ENCODE measurements around the gene FEZ2. TPM values are rescaled to one million over a fixed set of nuclear protein-coding genes. Genes with fewer than 3 reads are reported as not detected.
A peak's percentile ranks its signal among the peaks of the same experiment; 100 is the strongest.
"Not testable (repeated sequence)": the region's sequence is repeated elsewhere in the genome, so short reads cannot be mapped to it uniquely, and the experiment has no call there.

The FEZ2 gene
- total RNA-seq, 1 donor from 2014 or later: 50.5 TPM

DNA sequence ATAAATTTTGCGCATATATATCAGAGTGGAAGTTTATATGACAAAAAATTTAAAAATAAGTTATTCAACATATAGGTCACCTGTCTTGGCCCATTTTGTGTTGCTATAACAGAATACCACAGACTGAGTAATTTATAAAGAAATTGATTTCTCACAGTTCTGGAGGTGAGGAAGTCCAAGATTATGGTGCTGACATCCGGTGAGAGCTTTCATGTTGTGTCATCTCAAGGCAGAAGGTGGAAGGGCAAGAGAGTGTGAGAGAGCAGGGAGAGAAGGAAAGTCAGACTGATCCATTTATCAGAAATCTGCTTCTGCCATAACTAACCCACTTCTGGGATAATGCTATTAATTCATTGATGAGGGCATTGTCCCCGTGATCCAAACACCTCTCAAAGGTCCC is 9.0 kb upstream of the FEZ2 start:
- DNase-seq (ENCODE audit: extremely low spot score, unreplicated experiment): no peak
- H3K36me3 Mint-ChIP-seq (ENCODE audit: unreplicated experiment): no peaks in the 10 kb centered on the region
- H3K9me3 Mint-ChIP-seq (ENCODE audit: unreplicated experiment): no peaks in the 10 kb centered on the region
- no peak overlapping the region for H3K4me3 Mint-ChIP-seq (ENCODE audit: unreplicated experiment)
- no peak for TF ChIP-seq CTCF (IDR thresholded peaks at IDR 0.05)
- no peak overlapping the region for H3K27ac Mint-ChIP-seq (ENCODE audit: unreplicated experiment)
- H3K4me1 Mint-ChIP-seq (ENCODE audit: unreplicated experiment): peaks cover 4% of the 10 kb centered on the region
- H3K27me3 Mint-ChIP-seq (ENCODE audit: unreplicated experiment): no peaks in the 10 kb centered on the region

DNA sequence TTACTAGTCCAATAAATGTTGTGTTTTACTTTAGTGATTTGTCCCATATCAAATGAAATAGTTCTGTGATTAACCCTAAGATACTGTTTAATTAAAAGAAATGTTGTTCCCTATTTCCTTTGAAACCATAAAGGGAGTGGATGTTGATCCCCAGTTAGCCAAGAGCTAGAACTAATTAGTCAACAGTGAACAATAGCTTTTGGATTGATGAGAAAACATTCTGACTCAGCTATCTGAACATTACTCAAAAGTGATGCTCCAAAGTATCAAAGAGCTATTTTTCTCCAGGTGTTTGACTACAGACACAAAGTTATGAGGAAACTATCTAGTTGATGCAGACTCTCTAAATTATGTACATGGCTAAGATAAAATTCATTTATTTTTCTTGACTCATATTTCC is 7.3 kb upstream of the FEZ2 start:
- no peaks in the 10 kb centered on the region for H3K4me1 Mint-ChIP-seq (ENCODE audit: unreplicated experiment)
- TF ChIP-seq CTCF (IDR thresholded peaks at IDR 0.05): no peak
- H3K36me3 Mint-ChIP-seq (ENCODE audit: unreplicated experiment): no peaks in the 10 kb centered on the region

DNA sequence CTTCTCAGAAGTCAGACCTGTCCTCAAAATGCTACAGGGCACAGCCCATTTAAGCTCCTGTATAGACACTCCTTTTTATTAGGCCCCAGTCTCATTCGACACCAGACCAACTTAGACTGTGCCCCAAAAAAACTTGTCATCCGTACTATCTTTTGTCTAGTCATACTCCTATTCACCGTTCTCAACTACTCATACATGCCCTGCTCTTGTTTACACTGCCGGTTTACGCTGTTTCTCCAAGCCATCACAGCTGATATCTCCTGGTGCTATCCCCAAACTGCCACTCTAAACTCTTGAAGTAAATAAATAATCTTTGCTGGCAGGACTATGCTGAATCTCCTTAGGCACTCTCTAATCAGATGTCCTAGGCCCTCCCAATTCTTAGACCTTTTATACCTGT is 5.7 kb upstream of the FEZ2 start:
- not testable (repeated sequence) for H3K9me3 Mint-ChIP-seq (ENCODE audit: unreplicated experiment); H3K27me3 Mint-ChIP-seq (ENCODE audit: unreplicated experiment); DNase-seq (ENCODE audit: extremely low spot score, unreplicated experiment); H3K4me1 Mint-ChIP-seq (ENCODE audit: unreplicated experiment); H3K36me3 Mint-ChIP-seq (ENCODE audit: unreplicated experiment); H3K4me3 Mint-ChIP-seq (ENCODE audit: unreplicated experiment); H3K27ac Mint-ChIP-seq (ENCODE audit: unreplicated experiment)

More for the DNA sequence above, 7.3 kb upstream of the FEZ2 start:
- Mint-ChIP-seq H3K27ac (ENCODE audit: unreplicated experiment) (no peak overlapping the region), H3K9me3 (ENCODE audit: unreplicated experiment) (no peaks in the 10 kb centered on the region), H3K27me3 (ENCODE audit: unreplicated experiment) (no peaks in the 10 kb centered on the region), H3K4me3 (ENCODE audit: unreplicated experiment) (no peak overlapping the region)
- no peak for DNase-seq (ENCODE audit: extremely low spot score, unreplicated experiment)

DNA sequence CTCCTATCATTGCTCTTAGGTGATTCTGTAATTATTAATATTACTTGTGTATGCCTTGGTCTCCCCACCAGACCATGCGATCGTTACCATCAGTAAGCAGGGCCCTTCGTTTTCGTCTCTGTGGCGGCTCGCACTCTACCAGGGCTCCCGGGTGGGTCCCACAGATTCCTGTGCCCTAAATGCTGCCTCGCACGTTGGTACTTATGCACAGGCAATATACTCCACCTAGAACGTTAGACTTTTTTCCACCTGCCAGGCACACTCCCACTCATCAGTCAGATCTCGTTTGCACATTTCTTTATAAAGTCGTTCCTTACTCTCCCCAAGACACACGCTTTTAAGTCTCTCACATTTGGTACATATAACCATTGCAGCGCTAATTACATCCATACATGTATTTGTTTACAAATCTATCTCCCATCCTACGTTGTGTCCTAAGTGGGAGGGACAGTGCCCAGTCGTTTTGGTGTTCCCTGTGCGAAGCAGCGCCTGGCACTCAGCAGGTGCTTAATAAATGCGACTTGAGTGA is 901 bp downstream of the FEZ2 start:
- Mint-ChIP-seq H3K9me3 (ENCODE audit: unreplicated experiment) (no peaks in the 10 kb centered on the region), H3K36me3 (ENCODE audit: unreplicated experiment) (peaks cover 6% of the 10 kb centered on the region), H3K4me3 (ENCODE audit: unreplicated experiment) (peak overlapping the region; percentile 85), H3K4me1 (ENCODE audit: unreplicated experiment) (peaks cover 30% of the 10 kb centered on the region), H3K27me3 (ENCODE audit: unreplicated experiment) (no peaks in the 10 kb centered on the region), H3K27ac (ENCODE audit: unreplicated experiment) (peak overlapping the region; percentile 53)
- DNase-seq (ENCODE audit: extremely low spot score, unreplicated experiment): no peak
- TF ChIP-seq CTCF (IDR thresholded peaks at IDR 0.05): no peak

- H3K9me3 Mint-ChIP-seq (ENCODE audit: unreplicated experiment): no peaks in the 10 kb centered on the region
- no peak for DNase-seq (ENCODE audit: extremely low spot score, unreplicated experiment)
- no peak for TF ChIP-seq CTCF (IDR thresholded peaks at IDR 0.05)
- H3K27ac Mint-ChIP-seq (ENCODE audit: unreplicated experiment): no peak overlapping the region
- H3K36me3 Mint-ChIP-seq (ENCODE audit: unreplicated experiment): peaks cover 6% of the 10 kb centered on the region
- H3K4me1 Mint-ChIP-seq (ENCODE audit: unreplicated experiment): peaks cover 36% of the 10 kb centered on the region
- no peaks in the 10 kb centered on the region for H3K27me3 Mint-ChIP-seq (ENCODE audit: unreplicated experiment)
- H3K4me3 Mint-ChIP-seq (ENCODE audit: unreplicated experiment): peak overlapping the region; percentile 85
These were observed 1.6 kb downstream of the FEZ2 start for GRCh38 chr2:36596397-36596796.

DNA sequence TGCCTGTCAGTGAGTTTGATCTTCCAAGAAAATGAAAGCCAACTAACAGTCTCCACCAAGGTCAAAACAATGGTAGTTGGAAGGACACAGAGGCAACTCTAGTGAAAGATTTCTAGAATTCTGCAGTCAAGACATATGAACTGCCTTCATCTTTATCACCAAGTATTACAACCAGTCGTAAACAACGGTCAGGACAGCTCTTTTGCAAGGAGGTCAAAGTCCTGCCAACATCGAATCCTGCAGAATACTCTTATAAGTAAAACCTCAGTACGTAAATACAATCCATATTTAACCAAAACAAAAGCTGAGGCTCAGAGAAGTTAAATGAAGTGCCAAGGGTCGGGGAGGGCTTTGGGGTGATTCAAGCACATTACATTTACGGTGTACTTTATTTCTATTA is 3.1 kb downstream of the FEZ2 start:
- no peak for DNase-seq (ENCODE audit: extremely low spot score, unreplicated experiment)
- no peak overlapping the region for H3K4me3 Mint-ChIP-seq (ENCODE audit: unreplicated experiment)
- peaks cover 39% of the 10 kb centered on the region for H3K4me1 Mint-ChIP-seq (ENCODE audit: unreplicated experiment)
- no peaks in the 10 kb centered on the region for H3K9me3 Mint-ChIP-seq (ENCODE audit: unreplicated experiment)
- no peaks in the 10 kb centered on the region for H3K27me3 Mint-ChIP-seq (ENCODE audit: unreplicated experiment)
- TF ChIP-seq CTCF (IDR thresholded peaks at IDR 0.05): no peak
- no peak overlapping the region for H3K27ac Mint-ChIP-seq (ENCODE audit: unreplicated experiment)
- H3K36me3 Mint-ChIP-seq (ENCODE audit: unreplicated experiment): peaks cover 10% of the 10 kb centered on the region

Measured in osteocyte (in vitro differentiated cells).